ENCODE data around the gene IL1R1. TPM values are rescaled to one million over a fixed set of nuclear protein-coding genes. Genes with fewer than 3 reads are reported as not detected.

Gene IL1R1
- total and polyA plus RNA-seq, 4 experiments from 2014 or later: 0.86 to 2.6 (median 1.1) TPM

DNA sequence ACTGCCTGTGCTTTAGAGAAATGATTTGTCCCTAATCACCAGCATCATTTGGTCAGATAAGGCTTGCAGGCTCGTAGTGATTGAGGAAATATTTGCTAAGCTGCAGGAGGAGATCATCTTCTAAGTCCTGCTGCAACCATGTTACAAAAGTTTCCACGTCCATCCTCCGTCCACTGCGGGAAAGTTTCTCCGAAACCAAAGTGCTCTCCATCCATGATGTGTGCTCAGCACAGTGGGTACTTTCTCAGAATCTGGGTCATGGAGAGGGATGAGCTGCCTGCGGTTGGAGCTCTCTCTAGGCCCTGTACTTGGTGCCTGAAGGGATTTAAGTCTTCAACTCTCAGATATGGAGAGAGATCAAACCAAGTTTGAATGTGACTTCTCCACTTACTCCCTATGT, 83.6 kb downstream of the IL1R1 start:
- DNase-seq: no peak
- H3K9me3 Mint-ChIP-seq: peaks cover 0 to 3% (median 0%) of the 10 kb centered on the region in 8 donors
- Histone ChIP-seq H3K27me3 (ENCODE audit: insufficient read depth, low read length) (no peaks in the 10 kb centered on the region), H3K9me3 (ENCODE audit: control insufficient read depth in 1 of 2, low read length in 2 of 2) (no peaks in the 10 kb centered on the region), H3K27ac (ENCODE audit: low read depth, low read length) (no peak overlapping the region), H3K4me3 (ENCODE audit: low read length in 2 of 2) (no peak overlapping the region), H3K4me1 (ENCODE audit: insufficient read depth, low read length) (peaks cover 20% of the 10 kb centered on the region), H3K36me3 (ENCODE audit: insufficient read depth, low read length) (no peaks in the 10 kb centered on the region)
- no peaks in the 10 kb centered on the region for H3K27me3 Mint-ChIP-seq
- intact Hi-C loops (cut with micrococcal nuclease): no loop called here
- H3K4me3 Mint-ChIP-seq: no peak overlapping the region
- peaks cover 7 to 18% (median 12%) of the 10 kb centered on the region in 4 donors for H3K4me1 Mint-ChIP-seq
- ChIA-PET CTCF (ENCODE audit: partially characterized antibody) (interaction anchor here (0.7 to 1.3 kb wide), 3 partner anchors 9 to 25 kb away, joined by 3 to 5 read pairs (median 5); no protein-coding TSS in a partner anchor), POLR2A (ENCODE audit: partially characterized antibody) (interaction anchor here (1.0 kb wide), 1 partner anchor 26 kb away, joined by 3 read pairs; no protein-coding TSS in a partner anchor)
- H3K27ac Mint-ChIP-seq: peak overlapping the region in 5 of 7 donors; percentile 12 to 83 (median 66)
- no peaks in the 10 kb centered on the region for H3K36me3 Mint-ChIP-seq

DNA sequence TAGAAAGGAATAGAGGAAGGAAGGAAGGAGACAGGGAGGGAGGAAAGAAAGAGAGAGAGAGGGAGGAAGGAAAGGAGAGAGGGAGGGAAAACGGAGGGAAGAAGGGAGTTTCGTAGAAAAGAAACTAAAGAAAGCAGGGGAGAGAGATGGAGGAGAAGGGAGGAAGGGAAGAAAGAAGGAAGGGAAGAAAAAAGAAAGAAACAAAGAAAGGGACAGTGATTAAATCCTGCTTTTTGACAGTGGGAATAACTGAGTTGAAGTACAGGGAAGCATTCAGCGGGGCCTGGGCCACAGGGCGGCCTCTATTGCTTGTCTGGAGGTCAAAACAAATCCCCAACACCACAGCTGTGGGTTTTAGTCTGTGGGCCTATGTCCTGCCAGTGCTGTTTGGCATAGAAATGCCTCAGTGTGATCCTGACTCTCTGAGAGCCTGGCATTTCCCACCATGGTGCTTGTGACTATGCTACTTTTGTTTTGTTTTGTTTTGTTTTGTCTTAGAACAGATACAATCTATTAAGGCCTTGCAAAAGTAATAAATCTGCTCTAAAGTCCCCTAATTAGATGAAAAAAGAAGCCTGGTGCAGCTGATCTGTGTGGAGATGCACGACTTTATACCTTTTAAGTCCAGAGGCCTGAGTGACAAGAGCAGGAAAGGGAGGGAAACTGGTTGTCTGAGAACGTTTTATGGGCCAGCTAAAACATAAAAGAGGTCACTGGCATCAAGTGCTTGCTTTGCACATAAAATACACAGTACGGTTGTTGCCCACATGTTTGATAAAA, 84.3 kb downstream of the IL1R1 start:
- H3K27ac ChIP-seq (ENCODE audit: low read depth, low read length): no peak overlapping the region
- ChIA-PET CTCF (ENCODE audit: partially characterized antibody) (interaction anchor here (0.7 to 1.3 kb wide), 3 partner anchors 8 to 25 kb away, joined by 3 to 5 read pairs (median 5); no protein-coding TSS in a partner anchor), POLR2A (ENCODE audit: partially characterized antibody) (interaction anchor here (1.0 kb wide), 1 partner anchor 25 kb away, joined by 3 read pairs; no protein-coding TSS in a partner anchor)
- peaks cover 7 to 18% (median 12%) of the 10 kb centered on the region in 4 donors for H3K4me1 Mint-ChIP-seq
- peaks cover 0 to 3% (median 0%) of the 10 kb centered on the region in 8 donors for H3K9me3 Mint-ChIP-seq
- no peak overlapping the region for H3K4me3 ChIP-seq (ENCODE audit: low read length in 2 of 2)
- peaks cover 20% of the 10 kb centered on the region for H3K4me1 ChIP-seq (ENCODE audit: insufficient read depth, low read length)
- peak overlapping the region in 2 of 8 donors; percentile 17 for H3K4me3 Mint-ChIP-seq
- no peaks in the 10 kb centered on the region for H3K27me3 Mint-ChIP-seq
- H3K36me3 ChIP-seq (ENCODE audit: insufficient read depth, low read length): no peaks in the 10 kb centered on the region
- no peaks in the 10 kb centered on the region for H3K27me3 ChIP-seq (ENCODE audit: insufficient read depth, low read length)
- H3K27ac Mint-ChIP-seq: peak overlapping the region; percentile 63 to 92 (median 83)
- no peaks in the 10 kb centered on the region for H3K36me3 Mint-ChIP-seq
- intact Hi-C loops (cut with micrococcal nuclease): no loop called here
- H3K9me3 ChIP-seq (ENCODE audit: control insufficient read depth in 1 of 2, low read length in 2 of 2): no peaks in the 10 kb centered on the region
- DNase-seq: no peak

DNA sequence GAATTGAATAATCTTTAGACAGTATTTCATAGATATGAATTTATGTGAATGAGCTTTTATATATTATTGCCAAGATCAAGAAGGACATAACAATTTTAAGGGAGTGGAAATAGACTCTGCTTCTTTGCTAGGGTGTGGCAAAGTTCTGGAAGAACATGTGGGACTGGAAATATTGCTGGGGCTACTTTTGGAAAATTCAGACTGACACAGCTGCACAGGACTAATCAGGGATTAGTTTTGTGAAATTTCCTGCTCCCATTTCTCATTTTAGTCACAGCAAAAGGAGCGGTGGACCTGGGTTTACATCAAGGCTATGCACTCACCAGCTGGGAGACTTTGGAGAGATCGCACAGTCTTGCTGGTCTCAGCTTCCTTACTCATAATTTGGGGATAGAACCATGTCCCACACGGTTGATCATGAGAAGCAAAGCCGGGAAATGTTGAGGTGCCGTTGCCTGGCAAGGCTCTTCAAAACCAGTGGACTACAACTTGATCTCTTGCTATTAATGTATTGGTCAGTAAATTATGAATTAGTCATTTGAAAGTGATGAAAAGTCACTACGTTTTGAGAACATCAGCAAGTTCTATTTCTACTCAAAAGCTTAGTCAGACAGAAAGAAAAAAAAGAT, 86.7 kb downstream of the IL1R1 start:
- CTCF ChIA-PET (ENCODE audit: partially characterized antibody): interaction anchor here (1.8 kb wide), 1 partner anchor 209 kb away, joined by 5 read pairs; no protein-coding TSS in a partner anchor

More for the DNA sequence above, 86.7 kb downstream of the IL1R1 start:
- intact Hi-C loops (cut with micrococcal nuclease): no loop called here
- Mint-ChIP-seq H3K36me3 (no peaks in the 10 kb centered on the region), H3K4me3 (no peak overlapping the region), H3K4me1 (peaks cover 7 to 21% (median 13%) of the 10 kb centered on the region in 4 donors), H3K9me3 (no peaks in the 10 kb centered on the region), H3K27ac (peak overlapping the region in 2 of 7 donors; percentile 11 to 36), H3K27me3 (no peaks in the 10 kb centered on the region)
- H3K27me3 ChIP-seq (ENCODE audit: insufficient read depth, low read length): no peaks in the 10 kb centered on the region
- H3K9me3 ChIP-seq (ENCODE audit: control insufficient read depth in 1 of 2, low read length in 2 of 2): no peaks in the 10 kb centered on the region
- no peak overlapping the region for H3K27ac ChIP-seq (ENCODE audit: low read depth, low read length)
- no peak for DNase-seq
- no peak overlapping the region for H3K4me3 ChIP-seq (ENCODE audit: low read length in 2 of 2)
- peaks cover 20% of the 10 kb centered on the region for H3K4me1 ChIP-seq (ENCODE audit: insufficient read depth, low read length)
- H3K36me3 ChIP-seq (ENCODE audit: insufficient read depth, low read length): no peaks in the 10 kb centered on the region
- POLR2A ChIA-PET (ENCODE audit: partially characterized antibody): interaction anchor here (1.0 to 1.6 kb wide), 2 partner anchors 9 to 42 kb away, joined by 3 to 6 read pairs; no protein-coding TSS in a partner anchor

Other genes with a start within 250 kb of the IL1R1 start
- gene IL1R2, start 150.8 kb upstream of the IL1R1 start, total RNA-seq: not detected
- gene IL1R2, start 150.8 kb upstream of the IL1R1 start, polyA plus RNA-seq: 1 to 10 TPM in 1 of 2 donors, under 1 TPM in 1; 0.61 to 2.1 TPM
- under 1 TPM in 1 of 2 experiments, not detected in 1; 0.23 TPM for gene IL1RL2, start 44.3 kb downstream of the IL1R1 start, total RNA-seq
- not detected for gene IL1RL2, start 44.3 kb downstream of the IL1R1 start, polyA plus RNA-seq
- gene IL1RL1, start 168.8 kb downstream of the IL1R1 start, total RNA-seq: under 1 TPM; 0.26 to 0.33 TPM
- under 1 TPM in 1 of 2 donors, not detected in 1; 0.29 TPM for gene IL1RL1, start 168.8 kb downstream of the IL1R1 start, polyA plus RNA-seq
- 10 to 100 TPM in 1 of 2 experiments, 1 to 10 TPM in 1; 9.5 to 11.0 TPM for gene IL18R1, start 213.1 kb downstream of the IL1R1 start, total RNA-seq
- 10 to 100 TPM; 12.4 to 18.4 TPM for gene IL18R1, start 213.1 kb downstream of the IL1R1 start, polyA plus RNA-seq

All from CD4-positive, alpha-beta memory T cell (primary cell).